GM21737 (cell line): ENCODE measurements around the gene SPINK14.

Experiments used
- ATAC-seq: cut with Tn5 transposase; IDR thresholded peaks from one replicate; pipeline ENCODE4 v1.9.1; 2021; ENCODE audit warnings: mild to moderate bottlenecking, moderate library complexity; ENCODE audit not compliant: unreplicated experiment

SPINK14 gene

GRCh38 chr5:148193202-148193601 is 24.9 kb downstream of the SPINK14 start:
- ATAC-seq: no peak

GRCh38 chr5:148201151-148201550 is 32.8 kb downstream of the SPINK14 start:
- no peak for ATAC-seq

GRCh38 chr5:148202531-148203203 is 34.3 kb downstream of the SPINK14 start, which contains the start of gene SPINK6:
SPINK6 (plus strand) TSS chr5:148203042; CDS start chr5:148203097, 55 bp downstream.
- no peak for ATAC-seq

GRCh38 chr5:148205044-148205806 is 36.9 kb downstream of the SPINK14 start:
- ATAC-seq: no peak

- ATAC-seq: no peak
Observed at GRCh38 chr5:148205865-148206264, 37.5 kb downstream of the SPINK14 start.

GRCh38 chr5:148206620-148207019 is 38.3 kb downstream of the SPINK14 start:
- no peak for ATAC-seq

- no peak for ATAC-seq
Observed at GRCh38 chr5:148208226-148208625, 39.9 kb downstream of the SPINK14 start.

- ATAC-seq: no peak
Observed at GRCh38 chr5:148209151-148209770, 40.9 kb downstream of the SPINK14 start.

- ATAC-seq: no peak
Observed at GRCh38 chr5:148214665-148215185, 46.4 kb downstream of the SPINK14 start.

- ATAC-seq: no peak
Observed at GRCh38 chr5:148221508-148221907, 53.2 kb downstream of the SPINK14 start.

GRCh38 chr5:148224117-148224742 is 55.9 kb downstream of the SPINK14 start:
- no peak for ATAC-seq
